Measurements from ENCODE around the gene CABP2. TPM values are rescaled to one million over a fixed set of nuclear protein-coding genes. Genes with fewer than 3 reads are reported as not detected.

Gene CABP2
- total RNA-seq, 1 experiment from 2014 or later: not detected

DNA sequence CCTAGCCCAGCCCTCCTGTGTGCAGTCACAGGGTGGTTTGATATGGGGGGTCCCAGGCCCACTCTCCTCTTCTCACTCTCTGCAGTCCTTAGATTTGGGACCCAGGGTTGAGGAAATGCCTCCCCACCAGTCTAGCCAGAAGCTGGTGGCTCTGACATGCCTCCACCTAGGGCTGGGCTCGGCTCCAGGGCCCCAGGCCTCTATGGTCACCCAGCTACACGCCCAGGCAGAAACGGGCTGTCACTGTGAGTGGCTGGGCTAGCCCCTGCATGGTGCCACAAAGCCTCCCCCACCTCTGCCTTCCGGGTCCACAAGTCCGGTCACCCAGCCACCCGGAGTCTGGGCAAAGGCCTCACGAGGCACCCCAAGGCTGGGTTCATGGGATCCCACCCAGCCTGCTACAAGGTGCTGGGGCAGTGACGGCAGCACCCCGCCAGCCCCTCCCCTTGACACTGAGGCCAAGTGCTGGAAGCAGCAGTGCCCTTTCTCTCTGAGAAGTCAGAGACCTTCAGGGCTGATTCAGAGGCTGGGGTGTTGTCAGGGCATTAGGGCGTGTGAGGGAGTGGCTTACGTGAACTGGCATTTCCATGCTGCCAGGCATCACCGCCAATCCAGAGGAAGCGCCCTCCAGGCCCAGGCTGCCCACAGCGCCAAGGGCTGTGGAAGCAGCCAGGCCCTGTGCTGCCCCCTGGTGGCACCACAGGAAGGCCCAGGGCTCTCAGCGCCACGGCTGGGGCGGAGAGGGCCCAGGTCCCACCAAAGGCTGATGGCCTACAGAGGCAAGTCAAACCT lies 17.4 kb downstream of the CABP2 start:
- no peak overlapping the region for H3T11ph ChIP-seq (ENCODE audit: low read length)
- peaks cover 18% of the 10 kb centered on the region for H3K27me3 Mint-ChIP-seq (ENCODE audit: low read depth)
- no peak overlapping the region for H4K91ac ChIP-seq (ENCODE audit: insufficient read length, low read depth, low read length)
- H2BK12ac ChIP-seq (ENCODE audit: insufficient read length, low read depth, low read length): no peak overlapping the region
- no peak overlapping the region for H2BK120ac ChIP-seq (ENCODE audit: low read depth, low read length, poor library complexity, severe bottlenecking)
- H3K79me2 ChIP-seq (ENCODE audit: insufficient read depth, low read length): peaks cover 2% of the 10 kb centered on the region; the same call in 1 of the 2 replicates
- H3K9ac ChIP-seq (ENCODE audit: extremely low read depth, insufficient read length, low read length): no peak overlapping the region
- no peak overlapping the region for H3K14ac ChIP-seq (ENCODE audit: insufficient read depth, low read length)
- H3K4me1 ChIP-seq (ENCODE audit: insufficient read depth, low read length): no peaks in the 10 kb centered on the region
- H2BK15ac ChIP-seq (ENCODE audit: low read depth, low read length): no peak overlapping the region
- no peak overlapping the region for H3K18ac ChIP-seq (ENCODE audit: insufficient read length, low read depth, low read length)
- DNase-seq: peak; percentile 95
- no peaks in the 10 kb centered on the region for H3K9me3 ChIP-seq (ENCODE audit: control insufficient read depth, low read depth, low read length)
- H3K79me1 ChIP-seq (ENCODE audit: insufficient read depth, low read depth, low read length, poor library complexity, severe bottlenecking): no peaks in the 10 kb centered on the region
- H2BK5ac ChIP-seq (ENCODE audit: insufficient read length, low read length): no peak overlapping the region
- no peak overlapping the region for H3K4me2 ChIP-seq (ENCODE audit: insufficient read depth, insufficient read length, low read length)
- no peak overlapping the region for H2AFZ ChIP-seq (ENCODE audit: low read length)
- no peak overlapping the region for H2BK20ac ChIP-seq (ENCODE audit: low read depth, low read length, poor library complexity, severe bottlenecking)
- peak; percentile 98 for TF ChIP-seq CTCF (conservative IDR thresholded peaks at IDR 0.05)
- H3K4me3 Mint-ChIP-seq: peak overlapping the region; percentile 79 to 82
- H3K56ac ChIP-seq (ENCODE audit: insufficient read length, low read depth, low read length): no peak overlapping the region
- H3K23ac ChIP-seq (ENCODE audit: insufficient read length, low read depth, low read length): no peak overlapping the region
- no peak overlapping the region for H2AK5ac ChIP-seq (ENCODE audit: insufficient read length, low read length)
- no CpG with 5 or more reads among the region's 17 CpGs for WGBS (ENCODE audit: extremely low coverage, insufficient read length, low lambda C conversion rate)
- H4K5ac ChIP-seq (ENCODE audit: insufficient read length, low read depth, low read length): no peak overlapping the region
- H3K27ac ChIP-seq (ENCODE audit: insufficient read length, low read depth, low read length): no peak overlapping the region
- no peaks in the 10 kb centered on the region; a peak in 1 of 5 replicates for H3K9me3 Mint-ChIP-seq
- peaks cover 6 to 19% (median 14%) of the 10 kb centered on the region in 3 experiments; a peak in 6 of 7 replicates for H3K36me3 Mint-ChIP-seq (ENCODE audit: insufficient read depth in 1 of 3, low read depth in 3 of 3)
- H3K27ac Mint-ChIP-seq: peak overlapping the region in 2 of 3 experiments; percentile 76 to 89; a peak in 5 of 7 replicates
- H3K4me1 Mint-ChIP-seq: peaks cover 19 to 30% of the 10 kb centered on the region in 2 experiments
- no peak overlapping the region for H4K8ac ChIP-seq (replicated peaks; ENCODE audit: insufficient read length, low read depth, low read length)
- no peak overlapping the region for H3K4ac ChIP-seq (ENCODE audit: low read depth, low read length)
- peaks cover 17% of the 10 kb centered on the region for H3K23me2 ChIP-seq (ENCODE audit: insufficient read length, low read depth, low read length, poor library complexity, severe bottlenecking)
- H3K27me3 ChIP-seq (ENCODE audit: insufficient read depth, low read length): no peaks in the 10 kb centered on the region
- H4K20me1 ChIP-seq (ENCODE audit: control insufficient read depth, insufficient read depth, insufficient read length): no peaks in the 10 kb centered on the region
